Subcutaneous abdominal adipose tissue (tissue), 5 donors: ENCODE measurements around the gene NIPBL.

Experiments used
- H3K27ac ChIP-seq: one replicate; pipeline ENCODE4 v1.7.0; 2013; ENCODE audit warnings: low read depth, mild to moderate bottlenecking, inconsistent platforms, low read length, moderate library complexity
- H3K27me3 ChIP-seq, 5 donors: one replicate each; pipeline ENCODE4 v1.7.0; 2013; ENCODE audit warnings: low read length in 5 of 5, inconsistent platforms in 1 of 5; ENCODE audit not compliant: control insufficient read depth in 5 of 5, insufficient read depth in 4 of 5
- H3K36me3 ChIP-seq, 5 donors: one replicate each; pipeline ENCODE4 v1.7.0; 2013; ENCODE audit warnings: low read length in 5 of 5; ENCODE audit not compliant: control insufficient read depth in 5 of 5, insufficient read depth in 5 of 5
- H3K4me1 ChIP-seq, 5 donors: one replicate each; pipeline ENCODE4 v1.7.0; 2013; ENCODE audit warnings: low read length in 5 of 5, mild to moderate bottlenecking in 3 of 5, moderate library complexity in 1 of 5; ENCODE audit not compliant: control insufficient read depth in 5 of 5, insufficient read depth in 5 of 5
- H3K4me3 ChIP-seq, 5 donors: one replicate each; pipeline ENCODE4 v1.7.0; 2013; ENCODE audit warnings: low read length in 5 of 5, low read depth in 1 of 5
- H3K9ac ChIP-seq, 5 donors: one replicate each; pipeline ENCODE4 v1.7.0; 2013; ENCODE audit warnings: low read length in 5 of 5, mild to moderate bottlenecking in 4 of 5, moderate library complexity in 3 of 5
- H3K9me3 ChIP-seq, 5 donors: one replicate each; pipeline ENCODE4 v1.7.0; 2013; ENCODE audit warnings: low read length in 5 of 5; ENCODE audit not compliant: control insufficient read depth in 5 of 5
- donor health status: healthy.
- donor health status: healthy.
- donor health status: healthy.
- donor health status: healthy.
- donor health status: healthy.

Gene NIPBL

GRCh38 chr5:36943584-36943983 is 67.0 kb downstream of the NIPBL start:
- Histone ChIP-seq H3K27me3 (no peaks in the 10 kb centered on the region), H3K9ac (no peak overlapping the region), H3K9me3 (no peaks in the 10 kb centered on the region), H3K4me1 (peaks cover 0 to 20% (median 10%) of the 10 kb centered on the region in 5 donors), H3K36me3 (no peaks in the 10 kb centered on the region), H3K27ac (no peak overlapping the region), H3K4me3 (no peak overlapping the region)

GRCh38 chr5:36944024-36944423 is 67.5 kb downstream of the NIPBL start:
- no peak overlapping the region for H3K4me3 ChIP-seq
- peaks cover 0 to 20% (median 9%) of the 10 kb centered on the region in 5 donors for H3K4me1 ChIP-seq
- H3K27me3 ChIP-seq: no peaks in the 10 kb centered on the region
- no peak overlapping the region for H3K9ac ChIP-seq
- no peak overlapping the region for H3K27ac ChIP-seq
- H3K36me3 ChIP-seq: no peaks in the 10 kb centered on the region
- H3K9me3 ChIP-seq: no peaks in the 10 kb centered on the region

- Histone ChIP-seq H3K27ac (no peak overlapping the region), H3K4me3 (no peak overlapping the region), H3K27me3 (no peaks in the 10 kb centered on the region), H3K9ac (no peak overlapping the region), H3K36me3 (no peaks in the 10 kb centered on the region), H3K9me3 (no peaks in the 10 kb centered on the region), H3K4me1 (peaks cover 0 to 16% (median 6%) of the 10 kb centered on the region in 5 donors)
Observed at GRCh38 chr5:36944607-36945225, 68.1 kb downstream of the NIPBL start.

GRCh38 chr5:36945687-36946086 is 69.1 kb downstream of the NIPBL start:
- no peak overlapping the region for H3K27ac ChIP-seq
- no peaks in the 10 kb centered on the region for H3K36me3 ChIP-seq
- no peak overlapping the region for H3K4me3 ChIP-seq
- H3K9ac ChIP-seq: no peak overlapping the region
- H3K9me3 ChIP-seq: no peaks in the 10 kb centered on the region
- H3K27me3 ChIP-seq: no peaks in the 10 kb centered on the region
- peaks cover 0 to 17% (median 4%) of the 10 kb centered on the region in 5 donors for H3K4me1 ChIP-seq

GRCh38 chr5:36946101-36946500 is 69.5 kb downstream of the NIPBL start:
- Histone ChIP-seq H3K27me3 (no peaks in the 10 kb centered on the region), H3K4me3 (no peak overlapping the region), H3K27ac (no peak overlapping the region), H3K9ac (no peak overlapping the region), H3K9me3 (no peaks in the 10 kb centered on the region), H3K36me3 (no peaks in the 10 kb centered on the region), H3K4me1 (peaks cover 0 to 19% (median 7%) of the 10 kb centered on the region in 5 donors)

- H3K36me3 ChIP-seq: no peaks in the 10 kb centered on the region
- H3K27me3 ChIP-seq: no peaks in the 10 kb centered on the region
- no peaks in the 10 kb centered on the region for H3K9me3 ChIP-seq
- H3K4me3 ChIP-seq: no peak overlapping the region
- H3K4me1 ChIP-seq: peaks cover 0 to 24% (median 8%) of the 10 kb centered on the region in 5 donors
- H3K9ac ChIP-seq: no peak overlapping the region
- no peak overlapping the region for H3K27ac ChIP-seq
Observed at GRCh38 chr5:36948041-36948440, 71.5 kb downstream of the NIPBL start.

- Histone ChIP-seq H3K27ac (no peak overlapping the region), H3K27me3 (no peaks in the 10 kb centered on the region), H3K36me3 (no peaks in the 10 kb centered on the region), H3K4me1 (peaks cover 0 to 24% (median 8%) of the 10 kb centered on the region in 5 donors), H3K4me3 (no peak overlapping the region), H3K9me3 (no peaks in the 10 kb centered on the region), H3K9ac (no peak overlapping the region)
Observed at GRCh38 chr5:36948650-36949049, 72.1 kb downstream of the NIPBL start.

- H3K4me1 ChIP-seq: peaks cover 0 to 24% (median 8%) of the 10 kb centered on the region in 5 donors
- H3K9me3 ChIP-seq: no peaks in the 10 kb centered on the region
- H3K27me3 ChIP-seq: no peaks in the 10 kb centered on the region
- H3K4me3 ChIP-seq: no peak overlapping the region
- H3K9ac ChIP-seq: no peak overlapping the region
- H3K27ac ChIP-seq: no peak overlapping the region
- H3K36me3 ChIP-seq: peaks cover 0 to 4% (median 0%) of the 10 kb centered on the region in 5 donors
Observed at GRCh38 chr5:36949593-36949992, 73.0 kb downstream of the NIPBL start.

- H3K27me3 ChIP-seq: no peaks in the 10 kb centered on the region
- no peak overlapping the region for H3K9ac ChIP-seq
- H3K36me3 ChIP-seq: peaks cover 0 to 4% (median 0%) of the 10 kb centered on the region in 5 donors
- H3K27ac ChIP-seq: no peak overlapping the region
- no peaks in the 10 kb centered on the region for H3K9me3 ChIP-seq
- H3K4me3 ChIP-seq: no peak overlapping the region
- H3K4me1 ChIP-seq: peaks cover 0 to 24% (median 8%) of the 10 kb centered on the region in 5 donors
Observed at GRCh38 chr5:36950586-36951457, 74.3 kb downstream of the NIPBL start.

- H3K4me3 ChIP-seq: no peak overlapping the region
- H3K36me3 ChIP-seq: peaks cover 0 to 7% (median 3%) of the 10 kb centered on the region in 5 donors
- H3K27me3 ChIP-seq: no peaks in the 10 kb centered on the region
- H3K9me3 ChIP-seq: no peaks in the 10 kb centered on the region
- no peak overlapping the region for H3K27ac ChIP-seq
- peaks cover 0 to 21% (median 8%) of the 10 kb centered on the region in 5 donors for H3K4me1 ChIP-seq
- no peak overlapping the region for H3K9ac ChIP-seq
Observed at GRCh38 chr5:36953043-36953442, 76.5 kb downstream of the NIPBL start.
